Measurements from ENCODE around the gene CABCOCO1. TPM values are rescaled to one million over a fixed set of nuclear protein-coding genes. Genes with fewer than 3 reads are reported as not detected.
"Not testable (repeated sequence)": the region's sequence is repeated elsewhere in the genome, so short reads cannot be mapped to it uniquely, and the experiment has no call there.

The CABCOCO1 gene
- polyA plus RNA-seq, 1 donor = 1.8 TPM

- whole genome bisulfite sequencing (ENCODE audit: insufficient coverage, low lambda C conversion rate) = no CpG with 5 or more reads among the region's 1 CpG
- DNase-seq = no peak
- Histone ChIP-seq H3K4me1 (ENCODE audit: control insufficient read depth, insufficient read depth, low read length) (no peaks in the 10 kb centered on the region), H3K27me3 (ENCODE audit: control insufficient read depth, insufficient read depth, low read length) (no peaks in the 10 kb centered on the region), H3K4me3 (ENCODE audit: low read length) (no peak overlapping the region), H3K9me3 (ENCODE audit: control insufficient read depth, low read depth, low read length) (no peaks in the 10 kb centered on the region), H3K36me3 (ENCODE audit: control insufficient read depth, insufficient read depth, low read length) (no peaks in the 10 kb centered on the region), H3K27ac (ENCODE audit: low read length) (no peak overlapping the region)
Observed at GRCh38 chr10:61682323-61682722, 19.6 kb downstream of the CABCOCO1 start.

GRCh38 chr10:61683319-61683718 lies 20.6 kb downstream of the CABCOCO1 start:
- no CpG with 5 or more reads among the region's 1 CpG for WGBS (ENCODE audit: insufficient coverage, low lambda C conversion rate)

DNA sequence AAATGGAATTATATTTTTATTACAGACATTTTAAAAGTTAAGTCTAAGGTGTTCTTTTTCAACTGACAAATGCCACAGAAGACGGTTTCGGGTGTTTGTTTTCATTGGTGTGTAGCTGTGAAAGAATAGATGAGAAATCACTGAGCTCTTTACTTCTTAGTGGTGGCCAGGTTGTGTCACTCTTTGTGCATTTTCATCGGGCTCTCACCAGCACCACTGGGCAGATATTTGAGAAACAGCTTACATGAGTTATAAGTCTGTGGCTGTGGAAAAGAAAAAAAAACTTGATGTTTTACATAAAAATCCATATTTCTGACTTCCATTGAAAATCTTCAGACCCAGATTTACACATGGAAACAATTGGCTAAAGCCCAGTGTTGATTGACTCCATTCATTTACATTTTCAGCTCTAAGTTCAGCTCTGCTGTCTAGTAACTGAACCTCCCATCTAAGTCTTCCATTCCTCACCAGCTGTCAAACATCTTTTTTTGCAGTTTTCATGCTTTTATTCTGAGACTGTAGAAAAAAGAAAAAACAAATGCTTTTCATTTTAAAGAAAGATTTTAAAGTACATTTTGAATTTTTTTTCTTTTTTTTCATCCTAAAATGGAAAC lies 22.3 kb downstream of the CABCOCO1 start:
- DNase-seq = no peak
- Histone ChIP-seq H3K27ac (ENCODE audit: low read length) (no peak overlapping the region), H3K27me3 (ENCODE audit: control insufficient read depth, insufficient read depth, low read length) (no peaks in the 10 kb centered on the region), H3K9me3 (ENCODE audit: control insufficient read depth, low read depth, low read length) (no peaks in the 10 kb centered on the region), H3K36me3 (ENCODE audit: control insufficient read depth, insufficient read depth, low read length) (no peaks in the 10 kb centered on the region), H3K4me1 (ENCODE audit: control insufficient read depth, insufficient read depth, low read length) (no peaks in the 10 kb centered on the region), H3K4me3 (ENCODE audit: low read length) (no peak overlapping the region)
- WGBS (ENCODE audit: insufficient coverage, low lambda C conversion rate) = no CpG with 5 or more reads among the region's 3 CpGs

More at GRCh38 chr10:61683319-61683718, 20.6 kb downstream of the CABCOCO1 start:
- Histone ChIP-seq H3K36me3 (ENCODE audit: control insufficient read depth, insufficient read depth, low read length) (no peaks in the 10 kb centered on the region), H3K9me3 (ENCODE audit: control insufficient read depth, low read depth, low read length) (no peaks in the 10 kb centered on the region), H3K27ac (ENCODE audit: low read length) (no peak overlapping the region), H3K27me3 (ENCODE audit: control insufficient read depth, insufficient read depth, low read length) (no peaks in the 10 kb centered on the region), H3K4me3 (ENCODE audit: low read length) (no peak overlapping the region), H3K4me1 (ENCODE audit: control insufficient read depth, insufficient read depth, low read length) (no peaks in the 10 kb centered on the region)
- no peak for DNase-seq

- Histone ChIP-seq H3K27me3 (ENCODE audit: control insufficient read depth, insufficient read depth, low read length) (no peaks in the 10 kb centered on the region), H3K9me3 (ENCODE audit: control insufficient read depth, low read depth, low read length) (no peaks in the 10 kb centered on the region), H3K4me1 (ENCODE audit: control insufficient read depth, insufficient read depth, low read length) (no peaks in the 10 kb centered on the region), H3K27ac (ENCODE audit: low read length) (no peak overlapping the region), H3K4me3 (ENCODE audit: low read length) (no peak overlapping the region), H3K36me3 (ENCODE audit: control insufficient read depth, insufficient read depth, low read length) (no peaks in the 10 kb centered on the region)
- 93% methylated on average over 4 of the region's 11 CpGs for WGBS (ENCODE audit: insufficient coverage, low lambda C conversion rate)
- no peak for DNase-seq
Observed at GRCh38 chr10:61688551-61689308, 26.0 kb downstream of the CABCOCO1 start.

DNA sequence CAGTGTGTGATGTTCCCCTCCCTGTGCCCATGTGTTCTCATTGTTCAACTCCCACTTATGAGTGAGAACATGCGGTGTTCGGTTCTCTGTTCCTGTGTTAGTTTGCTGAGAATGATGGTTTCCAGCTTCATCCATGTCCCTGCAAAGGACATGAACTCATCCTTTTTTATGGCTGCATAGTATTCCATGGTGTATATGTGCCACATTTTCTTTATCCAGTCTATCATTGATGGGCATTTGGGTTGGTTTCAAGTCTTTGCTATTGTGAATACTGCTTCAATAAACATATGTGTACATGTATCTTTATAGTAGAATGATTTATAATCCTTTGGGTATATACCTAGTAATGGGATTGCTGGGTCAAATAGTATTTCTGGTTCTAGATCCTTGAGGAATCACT lies 28.9 kb downstream of the CABCOCO1 start:
- H3K27ac ChIP-seq (ENCODE audit: low read length); H3K9me3 ChIP-seq (ENCODE audit: control insufficient read depth, low read depth, low read length); DNase-seq; H3K4me3 ChIP-seq (ENCODE audit: low read length); H3K36me3 ChIP-seq (ENCODE audit: control insufficient read depth, insufficient read depth, low read length); H3K4me1 ChIP-seq (ENCODE audit: control insufficient read depth, insufficient read depth, low read length); H3K27me3 ChIP-seq (ENCODE audit: control insufficient read depth, insufficient read depth, low read length): not testable (repeated sequence)
- WGBS (ENCODE audit: insufficient coverage, low lambda C conversion rate) = no CpG with 5 or more reads among the region's 2 CpGs

- Histone ChIP-seq H3K4me3 (ENCODE audit: low read length) (no peak overlapping the region), H3K27ac (ENCODE audit: low read length) (no peak overlapping the region), H3K4me1 (ENCODE audit: control insufficient read depth, insufficient read depth, low read length) (no peaks in the 10 kb centered on the region), H3K27me3 (ENCODE audit: control insufficient read depth, insufficient read depth, low read length) (no peaks in the 10 kb centered on the region), H3K9me3 (ENCODE audit: control insufficient read depth, low read depth, low read length) (no peaks in the 10 kb centered on the region), H3K36me3 (ENCODE audit: control insufficient read depth, insufficient read depth, low read length) (no peaks in the 10 kb centered on the region)
- WGBS (ENCODE audit: insufficient coverage, low lambda C conversion rate) = no CpG with 5 or more reads among the region's 3 CpGs
- DNase-seq = no peak
Observed at GRCh38 chr10:61692447-61693010, 29.8 kb downstream of the CABCOCO1 start.

GRCh38 chr10:61698968-61699655 lies 36.4 kb downstream of the CABCOCO1 start:
- Histone ChIP-seq H3K27ac (ENCODE audit: low read length) (no peak overlapping the region), H3K9me3 (ENCODE audit: control insufficient read depth, low read depth, low read length) (no peaks in the 10 kb centered on the region), H3K36me3 (ENCODE audit: control insufficient read depth, insufficient read depth, low read length) (no peaks in the 10 kb centered on the region), H3K4me3 (ENCODE audit: low read length) (no peak overlapping the region), H3K4me1 (ENCODE audit: control insufficient read depth, insufficient read depth, low read length) (no peaks in the 10 kb centered on the region), H3K27me3 (ENCODE audit: control insufficient read depth, insufficient read depth, low read length) (no peaks in the 10 kb centered on the region)
- DNase-seq = no peak
- WGBS (ENCODE audit: insufficient coverage, low lambda C conversion rate) = 100% methylated on average over 1 of the region's 4 CpGs

- DNase-seq = no peak
- no peak overlapping the region for H3K27ac ChIP-seq (ENCODE audit: low read length)
- no peaks in the 10 kb centered on the region for H3K27me3 ChIP-seq (ENCODE audit: control insufficient read depth, insufficient read depth, low read length)
- 80% methylated on average over 1 of the region's 2 CpGs for WGBS (ENCODE audit: insufficient coverage, low lambda C conversion rate)
- H3K4me1 ChIP-seq (ENCODE audit: control insufficient read depth, insufficient read depth, low read length) = no peaks in the 10 kb centered on the region
- H3K36me3 ChIP-seq (ENCODE audit: control insufficient read depth, insufficient read depth, low read length) = no peaks in the 10 kb centered on the region
- H3K9me3 ChIP-seq (ENCODE audit: control insufficient read depth, low read depth, low read length) = no peaks in the 10 kb centered on the region
- H3K4me3 ChIP-seq (ENCODE audit: low read length) = no peak overlapping the region
Observed at GRCh38 chr10:61701055-61701705, 38.5 kb downstream of the CABCOCO1 start.

DNA sequence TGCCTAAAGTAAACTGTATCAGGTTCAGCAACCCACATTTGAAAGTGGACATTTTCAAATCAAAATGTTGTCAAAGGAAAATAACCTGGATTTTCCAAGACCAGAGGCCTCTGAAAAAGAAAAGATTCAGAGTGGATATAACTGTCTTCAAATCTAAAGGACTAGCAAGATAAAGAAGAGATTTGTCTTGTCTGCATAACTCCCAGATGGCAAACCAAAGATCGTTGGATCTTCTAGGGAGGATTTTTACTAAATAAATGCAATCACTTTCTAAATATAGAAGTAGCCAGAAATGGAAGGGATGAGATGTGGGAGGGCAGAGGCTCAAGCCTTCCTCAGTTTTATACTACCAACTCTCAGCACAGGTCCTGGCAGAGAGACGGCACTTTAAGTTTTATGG lies 39.0 kb downstream of the CABCOCO1 start:
- Histone ChIP-seq H3K36me3 (ENCODE audit: control insufficient read depth, insufficient read depth, low read length) (no peaks in the 10 kb centered on the region), H3K9me3 (ENCODE audit: control insufficient read depth, low read depth, low read length) (no peaks in the 10 kb centered on the region), H3K27me3 (ENCODE audit: control insufficient read depth, insufficient read depth, low read length) (no peaks in the 10 kb centered on the region), H3K27ac (ENCODE audit: low read length) (no peak overlapping the region), H3K4me3 (ENCODE audit: low read length) (no peak overlapping the region), H3K4me1 (ENCODE audit: control insufficient read depth, insufficient read depth, low read length) (no peaks in the 10 kb centered on the region)
- no peak for DNase-seq
- no CpG with 5 or more reads among the region's 2 CpGs for WGBS (ENCODE audit: insufficient coverage, low lambda C conversion rate)

DNA sequence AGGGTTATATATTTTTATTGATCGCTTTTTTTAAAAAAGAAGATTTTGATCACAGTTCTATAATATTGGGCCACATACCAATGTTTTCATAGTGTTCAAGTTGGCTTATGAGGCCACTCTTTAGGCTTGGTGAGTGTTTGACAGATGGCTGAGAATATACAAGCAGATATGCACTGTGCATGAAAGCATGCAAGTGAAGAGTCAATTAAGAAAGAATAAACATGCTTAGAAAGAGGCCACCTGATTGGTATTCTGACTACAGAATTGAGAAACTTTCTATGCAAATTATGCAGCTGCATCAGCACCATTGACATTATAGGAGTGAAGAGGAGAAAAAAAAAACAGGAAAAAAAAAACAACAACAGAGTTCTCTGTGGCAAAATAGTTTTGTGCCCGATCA lies 39.9 kb downstream of the CABCOCO1 start:
- H3K9me3 ChIP-seq (ENCODE audit: control insufficient read depth, low read depth, low read length) = no peaks in the 10 kb centered on the region
- no peaks in the 10 kb centered on the region for H3K36me3 ChIP-seq (ENCODE audit: control insufficient read depth, insufficient read depth, low read length)
- 50% methylated on average over 1 of the region's 2 CpGs for WGBS (ENCODE audit: insufficient coverage, low lambda C conversion rate)
- DNase-seq = no peak
- H3K4me3 ChIP-seq (ENCODE audit: low read length) = no peak overlapping the region
- no peaks in the 10 kb centered on the region for H3K27me3 ChIP-seq (ENCODE audit: control insufficient read depth, insufficient read depth, low read length)
- no peaks in the 10 kb centered on the region for H3K4me1 ChIP-seq (ENCODE audit: control insufficient read depth, insufficient read depth, low read length)
- H3K27ac ChIP-seq (ENCODE audit: low read length) = no peak overlapping the region
